ENCODE measurements around the gene TRAF5.
"Not testable (repeated sequence)": the region's sequence is repeated elsewhere in the genome, so short reads cannot be mapped to it uniquely, and the experiment has no call there.

Gene TRAF5

DNA sequence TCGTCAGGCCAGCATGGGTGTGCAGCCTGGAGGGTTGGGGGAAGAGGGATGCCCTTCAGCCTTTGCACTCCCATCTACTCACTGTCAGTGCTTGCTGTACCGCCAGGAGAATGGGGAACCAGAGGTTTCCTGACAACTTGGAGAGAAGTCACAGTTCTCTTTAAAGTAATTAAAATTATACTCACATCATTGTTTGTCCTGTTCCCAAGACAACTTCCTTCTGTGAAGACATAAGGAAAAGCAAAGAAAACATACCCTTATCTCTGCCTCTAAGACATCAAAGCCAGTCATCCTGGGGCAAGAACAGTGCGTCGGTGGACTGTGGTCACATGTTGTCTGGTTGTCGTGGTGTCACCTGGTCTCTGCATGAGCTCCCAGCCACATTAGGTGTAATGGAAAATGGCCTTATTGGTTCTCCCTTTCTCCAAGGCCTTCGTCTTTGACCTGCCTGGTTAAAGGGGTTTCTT, 17.6 kb downstream of the TRAF5 start:
- no peak for DNase-seq (ENCODE audit: extremely low read depth in 1 of 2, low read depth in 1 of 2)

- no peak for DNase-seq (ENCODE audit: extremely low read depth in 1 of 2, low read depth in 1 of 2)
Observed at GRCh38 chr1:211345719-211346118, 19.1 kb downstream of the TRAF5 start.

GRCh38 chr1:211347077-211347844, 20.6 kb downstream of the TRAF5 start:
- no peak for DNase-seq (ENCODE audit: extremely low read depth in 1 of 2, low read depth in 1 of 2)

DNA sequence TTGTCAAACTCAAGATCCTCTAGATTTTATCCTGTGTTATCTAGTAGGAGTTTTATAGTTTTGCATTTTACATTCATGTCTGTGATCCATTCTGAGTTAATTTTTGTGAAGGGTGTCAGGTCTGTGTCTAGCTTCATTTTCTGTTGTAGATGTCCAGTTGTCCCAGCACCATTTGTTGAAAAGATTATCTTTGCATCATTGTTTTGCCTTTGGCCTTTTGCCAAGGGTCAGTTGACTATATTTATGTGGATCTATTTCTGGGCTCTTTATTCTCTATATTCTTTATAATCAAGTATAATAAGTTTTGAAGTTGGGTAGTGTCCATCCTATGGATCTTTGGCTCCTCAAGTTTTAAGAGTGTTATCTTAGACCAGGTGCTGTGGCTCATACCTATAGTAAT, 21.9 kb downstream of the TRAF5 start:
- no peak for DNase-seq (ENCODE audit: extremely low read depth in 1 of 2, low read depth in 1 of 2)

DNA sequence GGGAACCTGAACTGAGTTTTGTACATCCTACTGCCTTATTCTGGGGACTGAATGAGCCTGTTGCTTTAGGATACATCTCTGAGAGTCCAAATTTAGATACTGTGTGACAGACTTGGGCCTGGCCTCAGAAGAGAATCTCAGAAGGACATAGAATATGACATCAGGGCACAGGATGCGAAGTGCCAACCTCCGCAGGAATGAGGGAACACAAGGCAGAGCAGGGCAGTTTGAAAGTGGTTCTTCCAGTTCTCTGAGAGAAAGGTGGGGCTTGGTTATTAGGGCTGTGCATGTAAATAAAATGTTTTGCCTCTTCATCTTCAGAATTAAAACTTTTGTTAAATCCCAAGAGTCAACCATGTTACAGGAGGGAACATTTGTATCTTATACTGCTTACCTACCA, 23.1 kb downstream of the TRAF5 start:
- no peak for DNase-seq (ENCODE audit: extremely low read depth in 1 of 2, low read depth in 1 of 2)

DNA sequence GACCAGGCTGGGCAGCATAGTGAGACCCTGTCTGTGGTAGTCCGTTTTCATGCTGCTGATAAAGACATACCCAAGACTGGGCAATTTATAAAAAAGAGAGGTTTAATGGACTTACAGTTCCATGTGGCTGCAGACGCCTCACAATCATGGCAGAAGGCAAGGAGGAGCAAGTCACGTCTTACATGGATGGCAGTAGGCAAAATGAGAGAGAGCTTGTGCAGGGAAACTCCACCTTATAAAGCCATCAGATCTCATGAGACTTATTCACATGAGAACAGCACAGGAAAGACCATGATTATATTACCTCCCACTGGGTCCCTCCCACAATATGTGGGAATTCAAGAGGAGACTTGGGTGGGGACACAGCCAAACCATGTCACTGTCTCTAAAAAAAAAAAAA, 25.4 kb downstream of the TRAF5 start:
- DNase-seq (ENCODE audit: extremely low read depth in 1 of 2, low read depth in 1 of 2): not testable (repeated sequence)

GRCh38 chr1:211352465-211352864, 25.8 kb downstream of the TRAF5 start:
- DNase-seq (ENCODE audit: extremely low read depth in 1 of 2, low read depth in 1 of 2): no peak

DNA sequence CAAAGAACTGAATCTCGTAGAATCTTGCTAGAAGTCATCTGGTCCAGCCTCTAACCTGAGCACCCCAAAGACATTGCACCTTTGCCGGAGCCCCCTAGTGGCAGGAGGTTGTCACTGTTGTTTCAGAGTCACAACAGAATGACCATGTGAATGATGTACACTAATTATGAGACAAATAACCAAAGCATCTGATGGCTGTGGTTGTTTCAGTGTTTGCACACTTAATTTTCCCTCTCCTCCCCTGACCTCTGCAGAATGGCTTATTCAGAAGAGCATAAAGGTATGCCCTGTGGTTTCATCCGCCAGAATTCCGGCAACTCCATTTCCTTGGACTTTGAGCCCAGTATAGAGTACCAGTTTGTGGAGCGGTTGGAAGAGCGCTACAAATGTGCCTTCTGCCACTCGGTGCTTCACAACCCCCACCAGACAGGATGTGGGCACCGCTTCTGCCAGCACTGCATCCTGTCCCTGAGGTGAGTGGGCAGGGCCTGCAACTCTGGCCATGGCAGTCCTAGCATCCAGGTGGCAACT, 26.4 kb downstream of the TRAF5 start:
- DNase-seq (ENCODE audit: extremely low read depth in 1 of 2, low read depth in 1 of 2): peak in 1 of 2 donors; percentile 47

- DNase-seq (ENCODE audit: extremely low read depth in 1 of 2, low read depth in 1 of 2): no peak
Observed at GRCh38 chr1:211353562-211354212, 27.1 kb downstream of the TRAF5 start.

GRCh38 chr1:211355873-211356272, 29.2 kb downstream of the TRAF5 start:
- no peak for DNase-seq (ENCODE audit: extremely low read depth in 1 of 2, low read depth in 1 of 2)

DNA sequence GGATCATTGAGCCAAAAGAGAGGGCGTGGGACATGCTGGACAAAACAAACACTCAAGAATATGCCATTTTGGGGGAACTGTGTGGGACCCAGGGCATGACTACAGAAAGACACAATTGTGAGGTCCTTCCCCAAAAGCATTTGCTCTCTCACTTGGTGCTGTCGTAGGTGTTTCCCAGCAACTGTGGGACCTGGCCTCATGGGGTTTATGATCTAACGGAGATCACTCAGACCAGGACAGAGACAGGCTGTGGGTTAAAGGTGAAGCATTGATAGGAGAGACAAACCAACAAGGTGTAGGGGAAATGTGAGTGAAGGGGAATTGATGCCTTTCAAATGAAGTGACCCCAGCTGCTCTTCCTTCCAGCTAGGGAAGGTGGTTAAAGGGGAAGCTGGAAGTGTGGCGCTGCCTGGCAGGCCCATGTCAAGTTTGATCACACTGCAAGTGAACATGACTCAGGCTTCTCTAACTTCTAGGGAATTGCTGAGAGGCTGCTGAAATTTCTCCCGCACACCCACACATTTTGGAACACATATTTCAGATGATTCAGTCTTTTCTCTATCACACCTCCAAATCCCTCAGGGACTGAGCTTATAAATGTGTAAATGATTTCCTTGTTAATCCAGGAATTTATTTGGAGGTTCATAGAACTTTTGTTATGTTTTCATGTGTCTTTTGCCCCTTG, 30.2 kb downstream of the TRAF5 start:
- no peak for DNase-seq (ENCODE audit: extremely low read depth in 1 of 2, low read depth in 1 of 2)

GRCh38 chr1:211358685-211359084, 32.1 kb downstream of the TRAF5 start:
- DNase-seq (ENCODE audit: extremely low read depth in 1 of 2, low read depth in 1 of 2): no peak

DNA sequence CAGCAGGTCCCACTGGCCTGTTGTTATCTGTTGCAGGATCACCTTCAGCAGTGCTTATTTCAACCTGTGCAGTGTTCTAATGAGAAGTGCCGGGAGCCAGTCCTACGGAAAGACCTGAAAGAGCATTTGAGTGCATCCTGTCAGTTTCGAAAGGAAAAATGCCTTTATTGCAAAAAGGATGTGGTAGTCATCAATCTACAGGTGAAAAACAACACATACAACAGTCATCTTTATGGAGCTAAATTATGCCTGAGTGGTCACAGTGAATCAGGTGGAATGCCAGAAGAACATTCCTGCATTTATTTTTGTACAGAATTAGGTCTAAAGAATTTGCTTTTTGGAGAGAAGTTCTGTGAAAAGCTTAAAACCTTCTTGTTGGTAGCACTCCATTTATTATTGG, 33.2 kb downstream of the TRAF5 start:
- DNase-seq (ENCODE audit: extremely low read depth in 1 of 2, low read depth in 1 of 2): no peak

DNA sequence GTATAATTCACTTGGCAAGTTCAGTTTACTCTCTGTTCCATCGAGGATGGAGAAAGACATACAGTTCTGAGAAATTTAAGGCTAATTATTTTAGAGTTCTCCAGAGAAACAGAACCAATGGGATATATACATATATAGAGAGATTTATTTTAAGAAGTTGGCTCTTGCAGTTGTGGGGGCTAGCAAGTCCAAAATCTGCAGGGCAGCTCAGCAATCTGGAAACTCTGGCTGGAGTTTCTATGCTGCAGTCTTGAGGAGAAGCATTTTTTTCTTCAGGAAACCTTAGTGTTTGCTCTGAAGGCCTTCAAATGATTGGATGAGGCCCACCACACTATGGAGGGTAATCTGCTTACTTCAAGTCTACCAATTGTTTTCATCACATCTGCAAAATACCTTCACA, 34.6 kb downstream of the TRAF5 start:
- no peak for DNase-seq (ENCODE audit: extremely low read depth in 1 of 2, low read depth in 1 of 2)

DNA sequence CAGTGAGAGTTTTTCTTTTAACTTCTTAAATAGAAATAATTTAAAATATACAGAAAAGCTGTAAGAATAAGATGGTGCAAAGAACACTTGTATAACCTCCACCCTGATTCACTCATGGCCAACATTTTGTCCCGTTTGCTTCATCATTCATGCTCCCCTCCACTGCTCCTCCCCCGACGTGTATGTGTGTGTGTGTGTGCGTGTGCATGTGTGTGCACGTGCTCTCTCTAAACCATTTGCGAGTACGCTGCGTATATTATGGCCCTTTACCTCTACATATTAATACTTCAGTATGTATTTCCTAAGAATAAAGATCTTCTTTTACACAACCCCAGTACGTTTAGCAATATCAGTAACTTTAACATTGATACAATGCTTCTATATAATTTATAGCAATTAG, 43.0 kb downstream of the TRAF5 start:
- DNase-seq (ENCODE audit: extremely low read depth in 1 of 2, low read depth in 1 of 2): no peak

DNA sequence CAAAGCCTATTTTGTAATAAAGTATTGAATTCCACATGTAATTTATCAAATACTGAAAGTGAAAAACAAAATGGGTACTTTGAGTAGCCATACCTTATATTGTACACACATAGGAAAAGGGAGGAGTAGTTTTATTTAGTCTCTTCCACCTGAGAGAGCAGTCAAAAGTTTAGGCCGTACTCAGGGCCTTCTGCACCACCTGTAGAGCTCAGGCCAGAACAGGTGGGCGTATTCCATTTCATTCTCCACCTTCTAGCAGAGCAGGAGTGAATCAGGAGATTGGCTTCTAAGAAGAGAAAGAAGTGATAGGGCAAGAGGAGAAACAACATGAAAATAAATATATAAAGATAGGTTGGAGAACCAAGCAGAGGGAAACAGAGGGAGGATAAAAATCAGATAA, 44.0 kb downstream of the TRAF5 start:
- no peak for DNase-seq (ENCODE audit: extremely low read depth in 1 of 2, low read depth in 1 of 2)

- no peak for DNase-seq (ENCODE audit: extremely low read depth in 1 of 2, low read depth in 1 of 2)
Observed at GRCh38 chr1:211371406-211372105, 44.9 kb downstream of the TRAF5 start.

DNA sequence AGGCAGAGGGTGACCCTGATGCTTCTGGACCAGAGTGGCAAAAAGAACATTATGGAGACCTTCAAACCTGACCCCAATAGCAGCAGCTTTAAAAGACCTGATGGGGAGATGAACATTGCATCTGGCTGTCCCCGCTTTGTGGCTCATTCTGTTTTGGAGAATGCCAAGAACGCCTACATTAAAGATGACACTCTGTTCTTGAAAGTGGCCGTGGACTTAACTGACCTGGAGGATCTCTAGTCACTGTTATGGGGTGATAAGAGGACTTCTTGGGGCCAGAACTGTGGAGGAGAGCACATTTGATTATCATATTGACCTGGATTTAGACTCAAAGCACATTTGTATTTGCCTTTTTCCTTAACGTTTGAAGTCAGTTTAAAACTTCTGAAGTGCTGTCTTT, 45.8 kb downstream of the TRAF5 start:
- no peak for DNase-seq (ENCODE audit: extremely low read depth in 1 of 2, low read depth in 1 of 2)

DNA sequence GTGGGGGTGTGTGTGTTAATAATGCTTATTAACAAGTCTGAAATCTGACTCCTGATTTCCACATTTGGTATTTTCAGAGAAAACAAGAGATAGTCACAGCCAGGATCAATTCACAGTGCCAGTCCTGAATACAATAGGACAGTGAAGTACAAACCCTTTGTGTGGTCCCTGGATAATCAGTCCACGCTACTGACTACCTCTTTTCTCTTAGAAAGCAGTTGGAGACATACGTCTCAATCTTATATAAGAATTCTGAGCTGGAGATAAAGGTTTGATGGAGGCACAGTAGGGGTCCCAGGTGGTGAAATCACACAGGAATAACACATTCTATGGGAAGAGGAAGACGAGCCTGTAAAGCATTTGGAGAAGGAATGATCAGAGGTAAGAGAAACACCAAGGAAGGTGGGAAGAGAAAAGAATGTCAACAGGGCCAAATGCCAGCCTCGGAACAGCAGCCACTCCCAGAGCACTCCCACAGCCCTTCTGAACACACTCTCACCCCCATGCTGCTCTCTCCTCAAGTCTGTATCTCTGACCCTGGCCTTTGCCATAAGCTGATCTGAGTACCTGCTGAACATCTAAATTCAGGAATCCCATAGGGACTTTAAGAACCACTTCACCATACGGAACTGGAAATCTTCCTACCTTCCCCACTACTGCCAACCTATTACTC, 48.6 kb downstream of the TRAF5 start:
- DNase-seq (ENCODE audit: extremely low read depth in 1 of 2, low read depth in 1 of 2): no peak

- no peak for DNase-seq (ENCODE audit: extremely low read depth in 1 of 2, low read depth in 1 of 2)
Observed at GRCh38 chr1:211375949-211376348, 49.3 kb downstream of the TRAF5 start.
